HG03108 (cell line): ENCODE data around the gene FMNL3.
"Not testable (repeated sequence)": the region's sequence is repeated elsewhere in the genome, so short reads cannot be mapped to it uniquely, and the experiment has no call there.

Experiments
- ATAC-seq: cut with Tn5 transposase; IDR thresholded peaks from one replicate; pipeline ENCODE4 v1.9.1; 2021; ENCODE audit warnings: moderate library complexity; ENCODE audit not compliant: unreplicated experiment

The FMNL3 gene

DNA sequence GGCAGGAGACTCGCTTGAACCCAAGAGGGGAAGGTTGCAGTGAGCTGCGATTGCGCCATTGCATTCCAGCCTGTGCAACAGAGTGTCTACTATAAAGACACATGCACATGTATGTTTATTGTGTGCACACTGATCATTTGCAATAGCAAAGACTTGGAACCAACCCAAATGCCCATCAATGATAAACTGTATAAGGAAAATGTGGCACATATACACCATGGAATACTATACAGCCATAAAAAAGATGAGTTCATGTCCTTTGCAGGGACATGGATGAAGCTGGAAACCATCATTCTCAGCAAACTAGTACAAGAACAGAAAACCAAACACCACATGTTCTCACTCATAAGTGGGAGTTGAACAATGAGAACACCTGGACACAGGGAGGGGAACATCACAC is 6.7 kb upstream of the FMNL3 start:
- not testable (repeated sequence) for ATAC-seq

GRCh38 chr12:49708851-49709250 is 1.6 kb upstream of the FMNL3 start:
- no peak for ATAC-seq

- ATAC-seq: no peak
Measured at GRCh38 chr12:49707812-49708147, 575 bp upstream of the FMNL3 start.

DNA sequence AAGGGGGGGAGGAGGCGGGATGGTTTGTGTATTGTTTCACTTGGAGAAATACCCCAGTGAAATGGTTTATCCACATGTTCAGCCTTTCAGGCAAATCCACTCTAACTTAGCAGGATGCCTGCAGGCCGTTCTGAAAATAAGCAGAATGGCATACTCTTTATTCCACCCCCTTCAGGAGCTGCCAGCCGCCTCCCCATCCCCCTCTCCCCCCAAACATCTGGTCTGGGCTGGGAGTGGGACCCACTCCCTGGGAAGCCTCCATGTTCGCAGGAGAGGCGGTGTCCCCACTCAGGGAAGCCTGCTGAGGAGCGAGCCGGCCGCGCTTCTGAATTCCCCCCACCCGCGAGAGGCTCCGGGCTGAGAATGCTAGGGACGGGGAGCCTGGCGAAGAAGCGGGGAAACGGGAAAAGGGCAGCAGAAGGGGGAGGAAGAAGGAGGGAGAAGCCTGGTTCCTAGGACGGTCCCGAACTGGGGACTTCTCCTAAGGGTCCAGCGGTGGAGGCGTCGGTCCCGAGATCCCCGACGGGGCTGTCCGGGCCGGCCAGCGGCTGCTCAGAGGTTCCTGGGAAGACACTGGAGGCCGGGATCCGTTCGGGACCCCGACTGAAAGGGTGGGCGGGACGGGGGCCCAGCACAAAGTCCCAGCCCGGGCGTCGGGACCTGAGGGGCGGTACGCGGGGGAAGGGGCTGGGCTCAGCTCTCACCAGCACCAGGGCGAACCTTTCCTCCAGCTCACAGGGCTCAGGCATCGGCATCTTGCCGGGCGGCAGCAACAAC is 666 bp downstream of the FMNL3 start:
- peak; percentile 11 for ATAC-seq

DNA sequence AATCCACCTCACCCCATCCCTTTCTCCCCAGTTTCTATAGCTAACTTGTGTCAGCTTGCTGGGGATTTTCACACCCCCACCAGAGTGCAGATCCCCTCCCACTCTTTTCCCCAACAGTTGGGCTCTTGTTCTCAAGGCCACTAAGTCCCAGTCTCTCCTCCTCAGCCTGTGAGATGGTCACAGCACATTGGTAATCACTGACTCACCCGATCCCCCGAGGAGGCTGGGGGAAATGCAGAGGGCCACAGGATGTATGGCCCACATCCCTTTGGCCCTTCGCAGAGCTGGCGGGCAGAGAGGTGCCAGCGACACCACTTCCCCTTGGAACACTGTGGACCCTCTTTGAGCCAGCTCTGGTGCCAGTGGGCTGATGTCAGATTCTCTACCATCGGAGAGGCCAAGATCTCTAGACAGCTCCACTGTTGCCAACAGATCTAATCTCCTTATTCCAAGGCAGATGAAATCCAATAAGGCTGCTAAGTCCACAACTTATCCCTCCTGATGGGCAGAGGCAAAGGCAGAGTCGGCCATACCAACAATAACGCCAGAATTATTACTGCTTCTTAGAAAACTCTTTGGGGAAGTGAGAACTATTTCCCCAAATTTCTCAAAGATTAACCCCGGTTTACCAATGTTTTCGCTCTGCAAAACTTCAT is 1.6 kb downstream of the FMNL3 start:
- no peak for ATAC-seq

GRCh38 chr12:49703647-49704137 is 3.5 kb downstream of the FMNL3 start:
- ATAC-seq: no peak

DNA sequence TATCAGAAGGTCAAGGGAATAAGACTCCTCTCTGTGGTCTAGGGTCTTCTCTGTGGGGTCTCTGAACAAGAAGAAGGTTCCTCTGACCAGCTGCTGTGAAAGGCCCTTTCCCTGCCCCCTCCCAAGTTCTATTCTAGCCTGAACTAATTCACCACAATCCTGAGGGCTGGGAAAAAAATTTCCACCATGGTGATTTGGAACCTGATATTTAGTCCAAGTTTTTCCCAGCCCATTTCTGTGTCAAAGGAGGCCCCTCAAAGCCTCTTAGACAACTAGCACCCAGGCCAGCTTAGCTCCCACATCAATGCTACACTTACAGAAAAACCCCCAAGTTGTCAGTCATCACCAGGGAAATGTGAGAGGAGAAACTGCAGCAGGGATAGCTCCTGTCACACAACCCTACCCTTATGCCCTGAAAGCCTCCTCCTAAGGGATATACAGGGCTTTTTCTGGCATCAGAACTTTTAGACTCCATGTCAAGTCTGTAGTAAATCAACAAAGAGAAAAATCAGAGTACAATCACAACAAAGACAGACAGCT is 4.5 kb downstream of the FMNL3 start:
- ATAC-seq: no peak

GRCh38 chr12:49702009-49702408 is 5.2 kb downstream of the FMNL3 start:
- ATAC-seq: no peak

DNA sequence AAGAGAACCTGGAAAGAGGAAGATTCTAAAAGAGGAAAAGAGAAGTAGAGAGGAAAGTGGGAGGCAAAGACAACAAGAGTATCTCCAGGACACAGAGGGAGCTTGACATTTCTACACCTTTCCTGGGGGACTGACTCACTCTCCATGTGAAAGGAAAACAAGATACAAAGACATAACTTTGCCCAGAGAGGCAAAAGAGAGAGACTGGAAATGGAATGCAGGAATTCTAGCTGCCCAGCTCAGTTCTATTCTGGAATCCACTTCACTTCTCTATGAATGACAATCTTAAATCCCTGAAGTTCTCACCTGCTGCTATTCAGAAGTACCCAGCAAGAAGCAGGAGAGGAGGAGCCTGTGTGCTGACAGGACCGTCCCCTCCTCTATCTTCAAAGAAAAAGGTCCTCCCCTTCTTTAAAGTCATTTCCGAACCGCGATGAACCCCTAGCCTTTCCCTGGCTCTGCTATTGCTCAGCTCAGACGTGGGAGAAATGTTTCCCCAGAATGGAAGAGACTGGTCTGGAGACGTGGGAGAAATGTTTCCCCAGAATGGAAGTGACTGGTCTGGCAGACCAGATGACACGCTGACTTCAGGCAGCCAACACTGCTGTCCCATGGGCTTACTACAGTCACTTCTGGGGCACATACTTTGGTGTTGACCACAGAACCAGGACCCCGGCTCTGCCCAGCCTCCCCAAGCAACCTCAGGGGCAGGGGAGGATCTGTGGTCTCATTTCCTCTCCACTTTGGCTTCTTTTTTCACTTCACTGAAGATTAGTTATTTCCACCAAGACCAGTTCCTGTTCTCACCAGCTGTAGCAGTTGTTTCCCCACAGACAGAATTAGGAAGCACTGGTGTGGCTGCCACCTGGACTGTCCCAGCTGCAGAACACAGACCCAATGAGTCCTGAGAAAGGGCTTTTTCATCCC is 8.3 kb downstream of the FMNL3 start:
- ATAC-seq: peak; percentile 64

- no peak for ATAC-seq
Measured at GRCh38 chr12:49697808-49698207, 9.4 kb downstream of the FMNL3 start.

DNA sequence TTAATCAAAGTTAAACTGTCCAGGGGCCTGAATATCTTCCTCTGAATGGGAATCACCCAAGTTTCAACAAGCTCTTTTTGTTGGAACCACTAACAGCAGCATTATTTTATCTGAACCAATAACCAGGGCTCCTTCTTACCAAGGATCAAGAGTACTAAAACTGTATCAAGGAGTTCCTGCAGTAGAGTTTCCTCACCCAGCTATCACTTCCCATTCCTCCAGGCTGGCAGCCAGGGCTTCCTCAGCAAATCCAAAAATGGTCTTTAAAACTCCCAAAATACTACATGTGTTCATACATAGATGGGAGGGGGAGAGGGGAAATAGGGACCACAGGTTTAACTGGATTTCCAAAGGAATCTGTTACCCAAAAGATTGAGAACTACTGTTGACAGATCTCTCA is 10.5 kb downstream of the FMNL3 start:
- ATAC-seq: no peak

DNA sequence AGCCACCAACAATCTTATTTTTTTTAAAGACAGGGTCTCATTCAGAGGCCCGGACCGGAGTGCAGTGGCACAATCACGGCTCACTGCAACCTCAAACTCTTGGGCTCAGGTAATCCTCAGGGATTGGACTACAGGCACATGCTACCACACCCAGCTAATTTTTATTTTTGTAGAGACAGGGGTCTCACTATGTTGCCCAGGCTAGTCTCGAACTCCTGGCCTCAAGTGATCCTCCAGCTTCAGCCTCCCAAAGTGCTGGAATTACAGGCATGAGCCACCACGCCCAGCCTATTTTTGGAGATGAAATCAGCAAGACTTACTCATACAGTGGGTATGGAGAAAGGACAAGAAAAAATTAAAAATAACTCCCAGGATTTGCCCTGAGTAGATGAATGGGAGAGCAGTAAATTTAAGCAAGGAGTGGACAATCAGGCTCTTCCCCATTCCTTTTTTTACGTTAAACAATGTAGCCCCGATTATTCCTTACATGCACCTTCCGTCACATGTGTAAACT is 13.2 kb downstream of the FMNL3 start:
- no peak for ATAC-seq

- ATAC-seq: no peak
Measured at GRCh38 chr12:49692851-49693250, 14.4 kb downstream of the FMNL3 start.

- no peak for ATAC-seq
Measured at GRCh38 chr12:49689785-49690184, 17.4 kb downstream of the FMNL3 start.

DNA sequence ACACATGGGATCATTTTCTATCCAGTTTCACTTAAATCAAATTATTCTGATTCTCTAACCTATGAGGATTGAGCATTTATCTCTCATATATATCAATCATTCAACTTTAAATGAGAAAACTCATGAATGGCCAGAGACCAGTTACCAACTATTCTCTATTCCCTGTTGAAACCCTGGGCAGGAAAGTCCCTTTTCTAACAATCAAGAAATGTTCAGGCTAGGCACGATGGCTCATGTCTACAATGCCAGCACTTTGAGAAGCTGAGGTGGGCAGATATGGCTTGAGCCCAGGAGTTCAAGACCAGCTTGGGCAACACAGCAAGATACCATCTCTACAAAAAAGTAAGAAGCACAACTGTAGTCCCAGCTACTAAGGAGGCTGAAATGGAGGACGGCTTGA is 18.0 kb downstream of the FMNL3 start:
- no peak for ATAC-seq

DNA sequence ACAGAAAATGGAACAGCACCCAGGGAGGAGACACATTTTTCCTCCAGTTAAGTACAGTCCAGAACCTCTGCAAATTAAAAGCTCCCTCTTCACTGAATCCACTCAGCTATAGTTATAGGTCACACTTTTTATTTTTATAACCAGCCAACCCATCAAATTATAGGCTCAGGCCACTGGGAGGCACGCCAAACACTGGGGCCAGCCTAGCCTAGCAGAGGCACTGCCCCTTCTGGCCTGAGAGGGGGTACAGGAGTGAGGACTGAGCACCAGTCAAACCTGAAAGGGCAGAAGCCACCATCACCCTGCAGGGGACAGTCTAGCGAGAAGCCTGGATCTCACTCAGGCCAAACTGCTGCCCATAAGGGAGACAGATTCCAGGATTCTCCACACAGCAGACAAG is 19.3 kb downstream of the FMNL3 start:
- ATAC-seq: no peak

DNA sequence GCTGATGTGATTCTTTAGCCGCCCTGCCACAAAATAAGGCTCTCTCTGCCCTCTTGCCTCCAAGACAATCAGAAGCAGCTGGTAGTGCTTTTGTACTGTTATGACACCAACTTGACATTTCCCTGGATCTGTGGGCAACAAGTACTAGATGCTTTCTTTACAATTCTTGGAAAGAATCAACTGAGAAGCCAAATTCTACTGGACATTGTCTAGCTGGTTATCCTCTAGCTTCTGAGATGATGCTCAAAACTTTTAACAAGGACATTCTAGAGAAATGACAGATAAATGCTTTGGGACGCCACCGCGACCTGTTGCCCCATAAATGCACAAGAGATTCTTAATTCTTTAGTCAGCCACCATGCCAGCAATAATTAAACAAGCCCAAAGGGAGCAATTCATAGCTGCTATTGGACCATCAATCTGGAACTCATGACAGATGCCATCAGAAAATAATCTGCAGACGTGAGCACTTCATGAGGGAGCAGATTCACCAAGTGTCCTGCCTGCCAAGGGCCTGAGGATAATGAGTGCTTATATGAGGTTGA is 22.8 kb downstream of the FMNL3 start:
- no peak for ATAC-seq

- ATAC-seq: no peak
Measured at GRCh38 chr12:49683599-49684309, 23.5 kb downstream of the FMNL3 start.

GRCh38 chr12:49680075-49680474 is 27.1 kb downstream of the FMNL3 start:
- ATAC-seq: no peak

- ATAC-seq: no peak
Measured at GRCh38 chr12:49678711-49679110, 28.5 kb downstream of the FMNL3 start.
